ENCODE data around the gene TMEM18. TPM values are rescaled to one million over a fixed set of nuclear protein-coding genes. Genes with fewer than 3 reads are reported as not detected.
A peak's percentile ranks its signal among the peaks of the same experiment; 100 is the strongest.

The TMEM18 gene
- total and polyA plus RNA-seq, 2 of the 13 experiments (the other 11 are each of a cell fraction or from before 2014, with no cell fraction given) = 45.9 to 49.4 TPM

DNA sequence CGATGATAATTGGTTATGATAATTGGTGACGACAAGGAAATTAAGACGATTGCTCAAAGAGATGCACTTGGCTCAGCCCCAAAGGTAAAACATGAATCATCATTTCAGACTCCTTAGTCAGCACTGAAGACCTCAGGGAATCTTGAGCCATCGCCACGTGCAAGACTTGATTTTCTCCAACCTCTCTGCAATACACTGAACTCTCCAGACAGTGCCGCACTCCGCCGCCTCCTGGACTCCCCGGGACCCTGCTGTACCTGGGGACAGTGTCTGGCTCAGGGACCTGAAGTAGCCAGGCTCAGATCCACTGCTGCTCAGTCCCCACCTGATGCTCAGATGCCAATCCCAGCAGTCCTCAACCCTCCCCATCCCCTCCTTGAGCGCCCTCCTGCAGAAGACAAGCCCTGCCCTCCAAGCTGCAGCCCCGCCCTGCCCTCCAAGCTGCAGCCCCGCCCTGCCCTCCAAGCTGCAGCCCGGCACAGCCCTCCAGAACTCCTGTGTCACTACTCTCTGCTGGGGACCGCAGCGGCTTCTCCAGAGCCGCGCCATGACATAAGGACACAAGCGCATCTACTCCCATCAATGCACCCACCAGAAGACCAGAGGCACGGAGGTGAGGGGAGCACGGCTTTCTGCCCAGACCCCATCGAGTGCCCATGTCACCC lies 1.1 kb downstream of the TMEM18 start (continued):
- TF ChIP-seq, protein P1, sequence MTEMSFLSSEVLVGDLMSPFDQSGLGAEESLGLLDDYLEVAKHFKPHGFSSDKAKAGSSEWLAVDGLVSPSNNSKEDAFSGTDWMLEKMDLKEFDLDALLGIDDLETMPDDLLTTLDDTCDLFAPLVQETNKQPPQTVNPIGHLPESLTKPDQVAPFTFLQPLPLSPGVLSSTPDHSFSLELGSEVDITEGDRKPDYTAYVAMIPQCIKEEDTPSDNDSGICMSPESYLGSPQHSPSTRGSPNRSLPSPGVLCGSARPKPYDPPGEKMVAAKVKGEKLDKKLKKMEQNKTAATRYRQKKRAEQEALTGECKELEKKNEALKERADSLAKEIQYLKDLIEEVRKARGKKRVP (CRISPR knock-in tag; IDR thresholded peaks at IDR 0.05) = no peak
- TF ChIP-seq, protein P2, sequence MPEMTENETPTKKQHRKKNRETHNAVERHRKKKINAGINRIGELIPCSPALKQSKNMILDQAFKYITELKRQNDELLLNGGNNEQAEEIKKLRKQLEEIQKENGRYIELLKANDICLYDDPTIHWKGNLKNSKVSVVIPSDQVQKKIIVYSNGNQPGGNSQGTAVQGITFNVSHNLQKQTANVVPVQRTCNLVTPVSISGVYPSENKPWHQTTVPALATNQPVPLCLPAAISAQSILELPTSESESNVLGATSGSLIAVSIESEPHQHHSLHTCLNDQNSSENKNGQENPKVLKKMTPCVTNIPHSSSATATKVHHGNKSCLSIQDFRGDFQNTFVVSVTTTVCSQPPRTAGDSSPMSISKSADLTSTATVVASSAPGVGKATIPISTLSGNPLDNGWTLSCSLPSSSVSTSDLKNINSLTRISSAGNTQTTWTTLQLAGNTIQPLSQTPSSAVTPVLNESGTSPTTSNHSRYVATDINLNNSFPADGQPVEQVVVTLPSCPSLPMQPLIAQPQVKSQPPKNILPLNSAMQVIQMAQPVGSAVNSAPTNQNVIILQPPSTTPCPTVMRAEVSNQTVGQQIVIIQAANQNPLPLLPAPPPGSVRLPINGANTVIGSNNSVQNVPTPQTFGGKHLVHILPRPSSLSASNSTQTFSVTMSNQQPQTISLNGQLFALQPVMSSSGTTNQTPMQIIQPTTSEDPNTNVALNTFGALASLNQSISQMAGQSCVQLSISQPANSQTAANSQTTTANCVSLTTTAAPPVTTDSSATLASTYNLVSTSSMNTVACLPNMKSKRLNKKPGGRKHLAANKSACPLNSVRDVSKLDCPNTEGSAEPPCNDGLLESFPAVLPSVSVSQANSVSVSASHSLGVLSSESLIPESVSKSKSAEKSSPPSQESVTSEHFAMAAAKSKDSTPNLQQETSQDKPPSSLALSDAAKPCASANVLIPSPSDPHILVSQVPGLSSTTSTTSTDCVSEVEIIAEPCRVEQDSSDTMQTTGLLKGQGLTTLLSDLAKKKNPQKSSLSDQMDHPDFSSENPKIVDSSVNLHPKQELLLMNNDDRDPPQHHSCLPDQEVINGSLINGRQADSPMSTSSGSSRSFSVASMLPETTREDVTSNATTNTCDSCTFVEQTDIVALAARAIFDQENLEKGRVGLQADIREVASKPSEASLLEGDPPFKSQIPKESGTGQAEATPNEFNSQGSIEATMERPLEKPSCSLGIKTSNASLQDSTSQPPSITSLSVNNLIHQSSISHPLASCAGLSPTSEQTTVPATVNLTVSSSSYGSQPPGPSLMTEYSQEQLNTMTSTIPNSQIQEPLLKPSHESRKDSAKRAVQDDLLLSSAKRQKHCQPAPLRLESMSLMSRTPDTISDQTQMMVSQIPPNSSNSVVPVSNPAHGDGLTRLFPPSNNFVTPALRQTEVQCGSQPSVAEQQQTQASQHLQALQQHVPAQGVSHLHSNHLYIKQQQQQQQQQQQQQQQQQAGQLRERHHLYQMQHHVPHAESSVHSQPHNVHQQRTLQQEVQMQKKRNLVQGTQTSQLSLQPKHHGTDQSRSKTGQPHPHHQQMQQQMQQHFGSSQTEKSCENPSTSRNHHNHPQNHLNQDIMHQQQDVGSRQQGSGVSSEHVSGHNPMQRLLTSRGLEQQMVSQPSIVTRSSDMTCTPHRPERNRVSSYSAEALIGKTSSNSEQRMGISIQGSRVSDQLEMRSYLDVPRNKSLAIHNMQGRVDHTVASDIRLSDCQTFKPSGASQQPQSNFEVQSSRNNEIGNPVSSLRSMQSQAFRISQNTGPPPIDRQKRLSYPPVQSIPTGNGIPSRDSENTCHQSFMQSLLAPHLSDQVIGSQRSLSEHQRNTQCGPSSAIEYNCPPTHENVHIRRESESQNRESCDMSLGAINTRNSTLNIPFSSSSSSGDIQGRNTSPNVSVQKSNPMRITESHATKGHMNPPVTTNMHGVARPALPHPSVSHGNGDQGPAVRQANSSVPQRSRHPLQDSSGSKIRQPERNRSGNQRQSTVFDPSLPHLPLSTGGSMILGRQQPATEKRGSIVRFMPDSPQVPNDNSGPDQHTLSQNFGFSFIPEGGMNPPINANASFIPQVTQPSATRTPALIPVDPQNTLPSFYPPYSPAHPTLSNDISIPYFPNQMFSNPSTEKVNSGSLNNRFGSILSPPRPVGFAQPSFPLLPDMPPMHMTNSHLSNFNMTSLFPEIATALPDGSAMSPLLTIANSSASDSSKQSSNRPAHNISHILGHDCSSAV (CRISPR knock-in tag; IDR thresholded peaks at IDR 0.05; ENCODE audit: borderline replicate concordance) = no peak
- TF ChIP-seq RFXAP (CRISPR knock-in tag; IDR thresholded peaks at IDR 0.05; ENCODE audit: borderline replicate concordance) = 0 out of 2 replicates have a peak, but pooled peaks have one; percentile 15
- no peak for TF ChIP-seq ZBTB7A (CRISPR knock-in tag; IDR thresholded peaks at IDR 0.05)
- no peak for TF ChIP-seq NFRKB (IDR thresholded peaks at IDR 0.05)
- TF ChIP-seq, protein P3, sequence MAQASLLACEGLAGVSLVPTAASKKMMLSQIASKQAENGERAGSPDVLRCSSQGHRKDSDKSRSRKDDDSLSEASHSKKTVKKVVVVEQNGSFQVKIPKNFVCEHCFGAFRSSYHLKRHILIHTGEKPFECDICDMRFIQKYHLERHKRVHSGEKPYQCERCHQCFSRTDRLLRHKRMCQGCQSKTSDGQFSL (CRISPR knock-in tag; IDR thresholded peaks at IDR 0.05) = no peak
- no peak for TF ChIP-seq CHCHD3 (CRISPR knock-in tag; IDR thresholded peaks at IDR 0.05)
- TF ChIP-seq U2AF2 (IDR thresholded peaks at IDR 0.05; ENCODE audit: low read depth, low read length) = no peak
- TF ChIP-seq SRSF1 (optimal IDR thresholded peaks at IDR 0.05; ENCODE audit: low read depth, low read length) = no peak
- no peak for TF ChIP-seq DNMT3B (CRISPR knock-in tag; conservative IDR thresholded peaks at IDR 0.05)
- TF ChIP-seq ZMYM3 (CRISPR knock-in tag; IDR thresholded peaks at IDR 0.05) = 0 out of 2 replicates have a peak, but pooled peaks have one; percentile 24
- no peak; the same call in 1 of the 2 replicates for TF ChIP-seq BCL6 (CRISPR knock-in tag; IDR thresholded peaks at IDR 0.05)
- TF ChIP-seq, protein P4, sequence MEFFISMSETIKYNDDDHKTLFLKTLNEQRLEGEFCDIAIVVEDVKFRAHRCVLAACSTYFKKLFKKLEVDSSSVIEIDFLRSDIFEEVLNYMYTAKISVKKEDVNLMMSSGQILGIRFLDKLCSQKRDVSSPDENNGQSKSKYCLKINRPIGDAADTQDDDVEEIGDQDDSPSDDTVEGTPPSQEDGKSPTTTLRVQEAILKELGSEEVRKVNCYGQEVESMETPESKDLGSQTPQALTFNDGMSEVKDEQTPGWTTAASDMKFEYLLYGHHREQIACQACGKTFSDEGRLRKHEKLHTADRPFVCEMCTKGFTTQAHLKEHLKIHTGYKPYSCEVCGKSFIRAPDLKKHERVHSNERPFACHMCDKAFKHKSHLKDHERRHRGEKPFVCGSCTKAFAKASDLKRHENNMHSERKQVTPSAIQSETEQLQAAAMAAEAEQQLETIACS (CRISPR knock-in tag; IDR thresholded peaks at IDR 0.05) = no peak
- no peak for TF ChIP-seq ZKSCAN8 (CRISPR knock-in tag; IDR thresholded peaks at IDR 0.05; ENCODE audit: borderline replicate concordance)
- no peak for TF ChIP-seq TGIF2 (CRISPR knock-in tag; IDR thresholded peaks at IDR 0.05)
- TF ChIP-seq HDAC2 (CRISPR knock-in tag; IDR thresholded peaks at IDR 0.05) = no peak; the same call in 1 of the 2 replicates
- TF ChIP-seq ATM (IDR thresholded peaks at IDR 0.05; ENCODE audit: borderline replicate concordance) = no peak
- no peak for TF ChIP-seq REL (CRISPR knock-in tag; conservative IDR thresholded peaks at IDR 0.05)
- no peak for TF ChIP-seq ERF (CRISPR knock-in tag; IDR thresholded peaks at IDR 0.05)
- TF ChIP-seq JUN (CRISPR knock-in tag; IDR thresholded peaks at IDR 0.05) = no peak
- no peak for TF ChIP-seq ZNF7 (CRISPR knock-in tag; IDR thresholded peaks at IDR 0.05)

Data from HepG2 (cell line).